ENCODE data around the gene ZIC2. TPM values are rescaled to one million over a fixed set of nuclear protein-coding genes. Genes with fewer than 3 reads are reported as not detected.
A peak's percentile ranks its signal among the peaks of the same experiment; 100 is the strongest.

ZIC2 gene
- total RNA-seq, 1 donor from 2014 or later: 55.3 TPM

GRCh38 chr13:99984461-99985240 is 3.1 kb downstream of the ZIC2 start:
- TF ChIP-seq, protein P1, sequence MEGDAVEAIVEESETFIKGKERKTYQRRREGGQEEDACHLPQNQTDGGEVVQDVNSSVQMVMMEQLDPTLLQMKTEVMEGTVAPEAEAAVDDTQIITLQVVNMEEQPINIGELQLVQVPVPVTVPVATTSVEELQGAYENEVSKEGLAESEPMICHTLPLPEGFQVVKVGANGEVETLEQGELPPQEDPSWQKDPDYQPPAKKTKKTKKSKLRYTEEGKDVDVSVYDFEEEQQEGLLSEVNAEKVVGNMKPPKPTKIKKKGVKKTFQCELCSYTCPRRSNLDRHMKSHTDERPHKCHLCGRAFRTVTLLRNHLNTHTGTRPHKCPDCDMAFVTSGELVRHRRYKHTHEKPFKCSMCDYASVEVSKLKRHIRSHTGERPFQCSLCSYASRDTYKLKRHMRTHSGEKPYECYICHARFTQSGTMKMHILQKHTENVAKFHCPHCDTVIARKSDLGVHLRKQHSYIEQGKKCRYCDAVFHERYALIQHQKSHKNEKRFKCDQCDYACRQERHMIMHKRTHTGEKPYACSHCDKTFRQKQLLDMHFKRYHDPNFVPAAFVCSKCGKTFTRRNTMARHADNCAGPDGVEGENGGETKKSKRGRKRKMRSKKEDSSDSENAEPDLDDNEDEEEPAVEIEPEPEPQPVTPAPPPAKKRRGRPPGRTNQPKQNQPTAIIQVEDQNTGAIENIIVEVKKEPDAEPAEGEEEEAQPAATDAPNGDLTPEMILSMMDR (conservative IDR thresholded peaks at IDR 0.05): no peak
- no peaks in the 10 kb centered on the region for H3K9me3 Mint-ChIP-seq
- peak overlapping the region; percentile 93 for H3K4me3 Mint-ChIP-seq
- peaks cover 12% of the 10 kb centered on the region for H3K36me3 Mint-ChIP-seq (ENCODE audit: low read depth)
- H3K4me1 Mint-ChIP-seq: peaks cover 49% of the 10 kb centered on the region
- H3K27ac Mint-ChIP-seq (ENCODE audit: unreplicated experiment): peak overlapping the region; percentile 72
- DNase-seq (ENCODE audit: low read depth, low spot score): no peak
- H3K27me3 Mint-ChIP-seq (ENCODE audit: low read depth): peaks cover 75% of the 10 kb centered on the region

DNA sequence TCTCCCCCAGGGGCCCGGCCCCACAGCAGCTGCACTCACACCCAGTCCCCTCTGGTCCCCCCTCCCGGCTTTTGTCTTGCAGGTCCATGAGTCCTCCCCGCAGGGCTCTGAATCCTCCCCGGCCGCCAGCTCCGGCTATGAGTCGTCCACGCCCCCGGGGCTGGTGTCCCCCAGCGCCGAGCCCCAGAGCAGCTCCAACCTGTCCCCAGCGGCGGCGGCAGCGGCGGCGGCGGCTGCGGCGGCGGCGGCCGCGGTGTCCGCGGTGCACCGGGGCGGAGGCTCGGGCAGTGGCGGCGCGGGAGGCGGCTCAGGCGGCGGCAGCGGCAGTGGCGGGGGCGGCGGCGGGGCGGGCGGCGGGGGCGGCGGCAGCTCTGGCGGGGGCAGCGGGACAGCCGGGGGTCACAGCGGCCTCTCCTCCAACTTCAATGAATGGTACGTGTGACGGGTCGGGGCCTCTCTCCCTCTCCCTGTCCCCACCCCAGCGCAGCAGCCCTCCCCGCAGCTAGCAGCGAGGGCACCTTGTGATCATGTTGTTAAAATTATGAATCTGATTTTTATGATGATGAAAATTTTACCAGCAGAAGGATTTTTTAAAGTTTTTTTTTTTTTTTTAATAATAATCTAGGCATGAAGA is 3.8 kb downstream of the ZIC2 start:
- DNase-seq (ENCODE audit: low read depth, low spot score): no peak
- Mint-ChIP-seq H3K36me3 (ENCODE audit: low read depth) (peaks cover 12% of the 10 kb centered on the region), H3K27me3 (ENCODE audit: low read depth) (peaks cover 78% of the 10 kb centered on the region), H3K4me3 (peak overlapping the region; percentile 86), H3K4me1 (peaks cover 54% of the 10 kb centered on the region), H3K27ac (ENCODE audit: unreplicated experiment) (no peak overlapping the region), H3K9me3 (no peaks in the 10 kb centered on the region)
- TF ChIP-seq, protein P1 (conservative IDR thresholded peaks at IDR 0.05): no peak

DNA sequence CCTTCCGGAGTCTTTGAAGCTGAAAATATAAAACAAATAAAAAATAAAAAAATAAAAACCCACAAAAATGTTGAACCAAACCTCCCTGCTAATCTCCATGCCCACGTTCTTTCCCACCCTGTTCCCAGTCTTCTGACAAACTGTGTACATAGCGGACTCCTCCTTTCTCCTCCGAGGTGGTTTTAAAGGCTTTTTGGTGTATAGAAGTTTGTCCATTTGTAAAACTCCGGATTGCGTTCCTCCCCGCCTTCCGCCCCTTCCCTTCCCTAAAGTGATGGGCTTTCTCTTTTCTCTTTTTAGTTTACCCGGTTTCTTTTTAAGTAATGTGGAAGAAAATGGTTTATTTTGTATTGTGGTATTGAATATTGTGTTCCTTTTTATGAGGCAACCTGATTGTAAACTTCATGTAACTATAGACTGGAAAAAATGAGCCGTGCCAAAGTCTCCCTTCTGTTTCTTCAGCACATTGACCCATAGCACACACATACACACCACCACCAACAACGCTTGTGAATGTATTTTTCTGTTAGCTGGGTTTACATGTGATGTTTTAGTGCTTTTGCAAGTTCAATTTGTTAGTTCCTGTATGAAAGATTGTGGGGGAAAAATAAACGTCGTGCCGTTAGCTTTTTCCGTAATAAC is 4.4 kb downstream of the ZIC2 start:
- Mint-ChIP-seq H3K4me3 (peak overlapping the region; percentile 86), H3K9me3 (no peaks in the 10 kb centered on the region), H3K27me3 (ENCODE audit: low read depth) (peaks cover 83% of the 10 kb centered on the region), H3K4me1 (peaks cover 54% of the 10 kb centered on the region), H3K27ac (ENCODE audit: unreplicated experiment) (no peak overlapping the region), H3K36me3 (ENCODE audit: low read depth) (peaks cover 12% of the 10 kb centered on the region)
- TF ChIP-seq, protein P1 (conservative IDR thresholded peaks at IDR 0.05): no peak
- DNase-seq (ENCODE audit: low read depth, low spot score): no peak

- peak overlapping the region; percentile 76 for H3K4me3 Mint-ChIP-seq
- peaks cover 89% of the 10 kb centered on the region for H3K27me3 Mint-ChIP-seq (ENCODE audit: low read depth)
- no peaks in the 10 kb centered on the region for H3K9me3 Mint-ChIP-seq
- TF ChIP-seq, protein P1 (conservative IDR thresholded peaks at IDR 0.05): no peak
- no peak for DNase-seq (ENCODE audit: low read depth, low spot score)
- H3K27ac Mint-ChIP-seq (ENCODE audit: unreplicated experiment): no peak overlapping the region
- H3K36me3 Mint-ChIP-seq (ENCODE audit: low read depth): peaks cover 12% of the 10 kb centered on the region
- H3K4me1 Mint-ChIP-seq: peaks cover 56% of the 10 kb centered on the region
Measured at GRCh38 chr13:99986741-99987140, 5.2 kb downstream of the ZIC2 start.

- no peak for DNase-seq (ENCODE audit: low read depth, low spot score)
- H3K4me3 Mint-ChIP-seq: peak overlapping the region; percentile 76
- H3K27me3 Mint-ChIP-seq (ENCODE audit: low read depth): peaks cover 95% of the 10 kb centered on the region
- TF ChIP-seq, protein P1 (conservative IDR thresholded peaks at IDR 0.05): no peak
- H3K4me1 Mint-ChIP-seq: peaks cover 61% of the 10 kb centered on the region
- H3K27ac Mint-ChIP-seq (ENCODE audit: unreplicated experiment): no peak overlapping the region
- no peaks in the 10 kb centered on the region for H3K9me3 Mint-ChIP-seq
- peaks cover 12% of the 10 kb centered on the region for H3K36me3 Mint-ChIP-seq (ENCODE audit: low read depth)
Measured at GRCh38 chr13:99987154-99988019, 5.8 kb downstream of the ZIC2 start.

Measured in neural crest cell (in vitro differentiated cells).